ENCODE data around the gene SULT1C2.

DNA sequence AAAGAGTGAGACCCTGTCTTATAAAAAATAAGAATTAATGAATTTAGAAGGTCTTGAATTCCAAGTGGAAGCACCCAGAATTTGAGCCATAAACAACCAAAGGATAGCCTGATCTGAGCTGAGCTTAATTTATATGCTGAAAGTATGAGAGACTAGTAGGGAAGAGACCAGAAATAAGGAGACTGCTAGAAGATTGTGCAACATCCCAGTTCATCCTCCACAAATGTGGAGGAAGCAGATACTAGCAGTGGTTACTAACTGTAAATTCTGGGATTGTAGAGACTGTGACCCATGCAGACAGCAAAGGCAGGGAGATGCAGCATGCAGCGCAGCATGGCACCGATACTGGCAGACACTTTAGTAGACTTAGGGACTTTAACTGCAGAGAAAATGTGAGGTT lies 1.5 kb upstream of the SULT1C2 start:
- TF ChIP-seq SUZ12 (IDR thresholded peaks at IDR 0.05; ENCODE audit: extremely low read depth, insufficient read depth, insufficient read length) = no peak
- no peak for TF ChIP-seq YY1 (IDR thresholded peaks at IDR 0.05; ENCODE audit: insufficient read depth, insufficient read length)
